DOHH2 (cell line): ENCODE results near the gene TPSG1.

Experiments
- EZH2phosphoT487 ChIP-seq: fragments of 200-600 bp; sonication (generic); IDR thresholded peaks from 2 replicates; pipeline ENCODE4 v1.6.1; 2017; ENCODE audit warnings: borderline replicate concordance, mild to moderate bottlenecking, antibody characterized with exemption, low read length, moderate library complexity, mixed read lengths
- TF ChIP-seq, protein P1 (sequence below): fragments of 200-600 bp; sonication (generic); IDR thresholded peaks from one replicate; pipeline ENCODE4 v1.5.1; 2014; ENCODE audit warnings: antibody characterized with exemption, mild to moderate bottlenecking, low read depth, low read length; ENCODE audit not compliant: poor library complexity, severe bottlenecking

DNA sequence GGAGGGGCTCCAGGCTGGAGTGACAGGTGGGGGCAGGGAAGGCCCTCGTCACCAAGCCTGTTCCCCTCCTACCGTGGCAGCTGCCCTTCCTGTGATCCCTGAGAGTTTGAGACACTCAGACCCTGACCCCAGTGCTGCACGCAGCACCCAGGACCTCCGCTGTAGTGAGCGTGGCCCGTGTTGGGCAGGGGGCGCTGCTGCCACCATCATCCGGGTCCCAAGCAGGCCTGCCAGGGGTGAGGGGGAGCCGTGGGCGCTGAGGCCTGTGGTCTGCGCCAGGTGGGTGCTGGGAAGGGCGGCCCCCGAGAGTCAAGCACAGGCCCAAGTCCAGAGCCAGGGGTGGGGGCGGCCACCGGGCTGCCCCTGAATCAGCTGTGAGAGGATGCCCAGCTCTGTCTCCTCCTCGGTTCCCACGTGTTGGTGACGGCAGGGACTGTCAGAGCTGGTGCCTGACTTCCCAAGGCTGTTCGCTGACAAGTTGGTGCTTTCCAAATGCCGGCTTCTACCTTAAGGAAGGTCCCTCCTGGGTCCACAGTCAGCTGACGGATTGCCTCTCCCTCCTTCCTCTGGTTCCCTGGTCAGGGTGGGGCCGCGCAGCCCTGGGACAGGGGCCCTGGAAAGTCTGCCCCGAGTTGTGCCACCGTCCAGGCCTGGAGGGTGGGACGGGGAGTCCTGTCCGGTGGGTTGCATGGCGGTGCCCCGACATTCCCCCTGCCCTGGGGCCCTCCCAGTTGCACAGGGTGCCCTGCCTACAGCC is 31.1 kb downstream of the TPSG1 start:
- no peak for TF ChIP-seq EZH2phosphoT487
- TF ChIP-seq, protein P1, sequence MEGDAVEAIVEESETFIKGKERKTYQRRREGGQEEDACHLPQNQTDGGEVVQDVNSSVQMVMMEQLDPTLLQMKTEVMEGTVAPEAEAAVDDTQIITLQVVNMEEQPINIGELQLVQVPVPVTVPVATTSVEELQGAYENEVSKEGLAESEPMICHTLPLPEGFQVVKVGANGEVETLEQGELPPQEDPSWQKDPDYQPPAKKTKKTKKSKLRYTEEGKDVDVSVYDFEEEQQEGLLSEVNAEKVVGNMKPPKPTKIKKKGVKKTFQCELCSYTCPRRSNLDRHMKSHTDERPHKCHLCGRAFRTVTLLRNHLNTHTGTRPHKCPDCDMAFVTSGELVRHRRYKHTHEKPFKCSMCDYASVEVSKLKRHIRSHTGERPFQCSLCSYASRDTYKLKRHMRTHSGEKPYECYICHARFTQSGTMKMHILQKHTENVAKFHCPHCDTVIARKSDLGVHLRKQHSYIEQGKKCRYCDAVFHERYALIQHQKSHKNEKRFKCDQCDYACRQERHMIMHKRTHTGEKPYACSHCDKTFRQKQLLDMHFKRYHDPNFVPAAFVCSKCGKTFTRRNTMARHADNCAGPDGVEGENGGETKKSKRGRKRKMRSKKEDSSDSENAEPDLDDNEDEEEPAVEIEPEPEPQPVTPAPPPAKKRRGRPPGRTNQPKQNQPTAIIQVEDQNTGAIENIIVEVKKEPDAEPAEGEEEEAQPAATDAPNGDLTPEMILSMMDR: no peak
